AG20443 (cell line): Measurements from ENCODE around the gene GMPR.

Source experiments
- DNase-seq: peaks from one replicate; pipeline ENCODE4 v3.0.0; 2012; ENCODE audit warnings: low spot score, mixed read lengths

Gene GMPR

GRCh38 chr6:16302721-16303552 lies 64.5 kb downstream of the GMPR start:
- no peak for DNase-seq

- DNase-seq = no peak
Measured at GRCh38 chr6:16305246-16305725, 66.9 kb downstream of the GMPR start.

- no peak for DNase-seq
Measured at GRCh38 chr6:16305788-16306187, 67.4 kb downstream of the GMPR start.

- DNase-seq = no peak
Measured at GRCh38 chr6:16306334-16306733, 67.9 kb downstream of the GMPR start.

- DNase-seq = no peak
Measured at GRCh38 chr6:16311763-16312162, 73.4 kb downstream of the GMPR start.

- DNase-seq = no peak
Measured at GRCh38 chr6:16313732-16314131, 75.3 kb downstream of the GMPR start.

GRCh38 chr6:16314296-16314695 lies 75.9 kb downstream of the GMPR start:
- DNase-seq = no peak

GRCh38 chr6:16316741-16317251 lies 78.4 kb downstream of the GMPR start:
- DNase-seq = peak; percentile 76

- DNase-seq = peak; percentile 84
Measured at GRCh38 chr6:16318538-16318937, 80.2 kb downstream of the GMPR start.

- DNase-seq = no peak
Measured at GRCh38 chr6:16318953-16319720, 80.8 kb downstream of the GMPR start.

- peak; percentile 84 for DNase-seq
Measured at GRCh38 chr6:16319813-16320532, 81.6 kb downstream of the GMPR start.

GRCh38 chr6:16320533-16321340 lies 82.3 kb downstream of the GMPR start:
- DNase-seq = peak; percentile 61

GRCh38 chr6:16321341-16321710 lies 82.9 kb downstream of the GMPR start:
- no peak for DNase-seq

- no peak for DNase-seq
Measured at GRCh38 chr6:16321826-16322225, 83.4 kb downstream of the GMPR start.

- peak; percentile 67 for DNase-seq
Measured at GRCh38 chr6:16322666-16323312, 84.4 kb downstream of the GMPR start.

GRCh38 chr6:16324184-16324583 lies 85.8 kb downstream of the GMPR start:
- DNase-seq = no peak

GRCh38 chr6:16324606-16325225 lies 86.3 kb downstream of the GMPR start:
- DNase-seq = no peak

- no peak for DNase-seq
Measured at GRCh38 chr6:16326531-16326930, 88.1 kb downstream of the GMPR start.

GRCh38 chr6:16326971-16327776 lies 88.8 kb downstream of the GMPR start:
- no peak for DNase-seq
